Measurements from ENCODE around the gene C1orf122. TPM values are rescaled to one million over a fixed set of nuclear protein-coding genes. Genes with fewer than 3 reads are reported as not detected.
A peak's percentile ranks its signal among the peaks of the same experiment; 100 is the strongest.

The C1orf122 gene
- total and polyA plus RNA-seq, 2 of the 13 experiments (the other 11 are each of a cell fraction or from before 2014, with no cell fraction given), result 18.7 to 40.6 TPM

DNA sequence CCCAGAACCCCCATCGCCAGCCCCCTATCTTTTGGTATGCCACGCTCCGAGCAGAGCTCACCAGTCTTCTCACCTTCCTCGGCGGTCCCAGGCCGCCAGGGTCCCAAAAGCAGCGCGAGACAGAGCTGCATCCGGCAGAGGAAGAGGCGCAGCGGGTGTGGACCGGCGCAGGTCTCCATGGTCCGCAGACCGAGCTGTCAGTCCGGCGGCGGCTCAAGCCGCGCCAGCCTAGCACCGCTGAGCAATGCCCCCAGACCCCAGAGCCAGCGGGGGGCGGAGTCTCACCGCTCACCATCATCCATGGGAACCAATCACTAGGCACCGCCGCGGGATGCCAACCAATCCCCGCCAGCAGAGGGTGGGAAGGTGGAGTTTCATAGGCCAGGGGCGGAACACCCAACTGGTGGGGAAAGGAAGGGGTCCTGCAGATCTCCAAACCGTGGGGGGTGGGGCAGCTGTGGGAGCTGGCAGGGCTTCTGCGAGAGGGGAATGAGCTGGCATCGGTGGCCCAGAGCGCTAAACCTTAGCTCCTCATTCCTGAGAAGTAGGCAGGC lies 42.6 kb upstream of the C1orf122 start, which contains the start of gene EPHA10:
TSS of gene EPHA10 (minus strand) at position 233 of the 554 bp plus-strand sequence. CDS start at position 179, 54 bp downstream.
- ChIA-PET POLR2A (interaction anchor here (1.6 kb wide), 1 partner anchor 75 kb away, joined by 5 read pairs; a partner anchor contains a TSS), CTCF (ENCODE audit: low intra/inter-chr PET ratio, low total read pairs) (no interaction called here)
- TF ChIP-seq ZNF12 (CRISPR knock-in tag; IDR thresholded peaks at IDR 0.05) (no peak), ZC3H13 (CRISPR knock-in tag; IDR thresholded peaks at IDR 0.05) (no peak), HOXA3 (CRISPR knock-in tag; IDR thresholded peaks at IDR 0.05) (no peak), PHF8 (CRISPR knock-in tag; IDR thresholded peaks at IDR 0.05) (no peak)
- Histone ChIP-seq H3K9me3 (ENCODE audit: low read length) (no peaks in the 10 kb centered on the region), H3K27me3 (ENCODE audit: control insufficient read depth in 1 of 2, insufficient read depth in 2 of 2, low read length in 2 of 2) (peaks cover 0 to 45% of the 10 kb centered on the region in 2 experiments; a peak in 4 of 5 replicates), H2AFZ (ENCODE audit: low read length) (no peak within 1 kb of the TSS), H3K9ac (ENCODE audit: insufficient read depth, low read depth, low read length) (no peak within 1 kb of the TSS), H3K4me2 (ENCODE audit: low read depth, low read length) (peak within 1 kb of the TSS; percentile 45), H3K36me3 (replicated peaks in 1 of 2; ENCODE audit: control insufficient read depth in 1 of 2, insufficient read depth in 2 of 2, low read length in 2 of 2) (no peaks in the 10 kb centered on the region), H3K27ac (ENCODE audit: extremely low read length, insufficient read depth, low read length) (no peak within 1 kb of the TSS), H4K20me1 (ENCODE audit: insufficient read depth, low read length) (no peaks in the 10 kb centered on the region), H3K79me2 (ENCODE audit: insufficient read depth, low read length) (no peaks in the 10 kb centered on the region), H3K4me1 (ENCODE audit: insufficient read depth, low read length) (peaks cover 6% of the 10 kb centered on the region; the same call in 1 of the 2 replicates), H3K4me3 (replicated peaks in 1 of 3; ENCODE audit: insufficient read depth in 1 of 3, low read depth in 2 of 3, low read length in 3 of 3) (peak within 1 kb of the TSS in 1 of 3 experiments; percentile 2; a peak in 1 of 6 replicates)
- intact Hi-C loops (cut with micrococcal nuclease; ENCODE audit: unreplicated experiment) (no loop called here), in situ Hi-C loops (cut with HindIII; ENCODE audit: extremely low pct_ligation_motif_present, low pct_unique_long_range_greater_than_20kb) (no loop called here)
- WGBS (ENCODE audit: low lambda C conversion rate), result 45% methylated on average over 17 of the region's 33 CpGs
- FAIRE-seq, result no peak
- no TSS peak for BruUV-seq (replicated peaks)
- DNase-seq (ENCODE audit: low spot score), result no peak
- no peak for ATAC-seq

DNA sequence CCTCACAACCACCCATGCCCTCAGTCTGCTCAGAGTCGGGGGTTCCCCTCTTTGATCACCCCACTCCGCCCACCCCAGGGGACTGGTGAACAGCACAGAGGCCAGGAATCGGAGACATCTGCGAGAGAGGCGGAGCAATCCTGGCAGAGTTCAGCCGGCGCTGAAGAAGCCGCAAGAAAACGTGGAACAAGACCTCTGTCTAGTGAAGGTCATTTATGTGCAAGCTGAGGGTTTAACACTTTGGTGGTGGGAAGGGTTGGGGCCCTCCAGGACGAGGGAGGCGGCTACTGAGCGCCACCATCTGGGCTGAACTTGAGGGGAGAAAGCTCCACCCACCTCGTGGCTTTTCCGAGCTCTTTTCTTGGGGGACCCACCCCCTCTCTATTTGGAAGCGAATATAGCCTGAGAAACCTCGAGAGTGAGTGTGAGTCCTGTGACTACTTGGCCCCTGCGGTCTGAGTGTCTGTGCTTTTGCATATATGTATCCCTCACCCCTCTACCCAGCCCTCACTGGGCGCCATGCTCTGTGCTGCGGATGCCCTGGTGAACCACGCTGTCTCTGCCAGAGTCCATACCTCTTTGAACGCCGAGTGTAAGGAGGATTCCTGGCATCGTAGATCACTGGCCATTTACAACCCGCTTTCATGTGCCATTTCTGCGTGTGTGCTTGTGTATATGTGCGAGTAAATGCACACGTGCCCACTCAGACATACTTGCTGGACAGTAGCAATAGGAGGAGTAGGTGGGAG lies 41.5 kb upstream of the C1orf122 start:
- peaks cover 0 to 42% of the 10 kb centered on the region in 2 experiments; a peak in 4 of 5 replicates for H3K27me3 ChIP-seq (ENCODE audit: control insufficient read depth in 1 of 2, insufficient read depth in 2 of 2, low read length in 2 of 2)
- H4K20me1 ChIP-seq (ENCODE audit: insufficient read depth, low read length), result no peaks in the 10 kb centered on the region
- TF ChIP-seq, protein P1, sequence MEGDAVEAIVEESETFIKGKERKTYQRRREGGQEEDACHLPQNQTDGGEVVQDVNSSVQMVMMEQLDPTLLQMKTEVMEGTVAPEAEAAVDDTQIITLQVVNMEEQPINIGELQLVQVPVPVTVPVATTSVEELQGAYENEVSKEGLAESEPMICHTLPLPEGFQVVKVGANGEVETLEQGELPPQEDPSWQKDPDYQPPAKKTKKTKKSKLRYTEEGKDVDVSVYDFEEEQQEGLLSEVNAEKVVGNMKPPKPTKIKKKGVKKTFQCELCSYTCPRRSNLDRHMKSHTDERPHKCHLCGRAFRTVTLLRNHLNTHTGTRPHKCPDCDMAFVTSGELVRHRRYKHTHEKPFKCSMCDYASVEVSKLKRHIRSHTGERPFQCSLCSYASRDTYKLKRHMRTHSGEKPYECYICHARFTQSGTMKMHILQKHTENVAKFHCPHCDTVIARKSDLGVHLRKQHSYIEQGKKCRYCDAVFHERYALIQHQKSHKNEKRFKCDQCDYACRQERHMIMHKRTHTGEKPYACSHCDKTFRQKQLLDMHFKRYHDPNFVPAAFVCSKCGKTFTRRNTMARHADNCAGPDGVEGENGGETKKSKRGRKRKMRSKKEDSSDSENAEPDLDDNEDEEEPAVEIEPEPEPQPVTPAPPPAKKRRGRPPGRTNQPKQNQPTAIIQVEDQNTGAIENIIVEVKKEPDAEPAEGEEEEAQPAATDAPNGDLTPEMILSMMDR (CRISPR knock-in tag; IDR thresholded peaks at IDR 0.05), result peak; percentile 52
- peak; percentile 64 for TF ChIP-seq ZNF652 (CRISPR knock-in tag; IDR thresholded peaks at IDR 0.05; ENCODE audit: borderline replicate concordance, low read depth)
- no peak for TF ChIP-seq HES4 (CRISPR knock-in tag; IDR thresholded peaks at IDR 0.05; ENCODE audit: borderline replicate concordance)
- peak; percentile 57 for TF ChIP-seq STAG1 (CRISPR knock-in tag; IDR thresholded peaks at IDR 0.05)
- BruUV-seq (replicated peaks), result no TSS peak
- FAIRE-seq (no peak), ATAC-seq (peak; percentile 35), DNase-seq (ENCODE audit: low spot score) (no peak)
- CTCF ChIA-PET (ENCODE audit: low intra/inter-chr PET ratio, low total read pairs), result no interaction called here
- no peak overlapping the region for H3K9ac ChIP-seq (ENCODE audit: insufficient read depth, low read depth, low read length)
- POLR2A ChIA-PET, result interaction anchor here (1.6 kb wide), 1 partner anchor 76 kb away, joined by 5 read pairs; a partner anchor contains a TSS
- in situ Hi-C loops (cut with HindIII; ENCODE audit: extremely low pct_ligation_motif_present, low pct_unique_long_range_greater_than_20kb), result no loop called here
- no peaks in the 10 kb centered on the region for H3K79me2 ChIP-seq (ENCODE audit: insufficient read depth, low read length)
- H3K4me2 ChIP-seq (ENCODE audit: low read depth, low read length), result peak overlapping the region; percentile 45
- no peak overlapping the region for H2AFZ ChIP-seq (ENCODE audit: low read length)
- H3K27ac ChIP-seq (ENCODE audit: extremely low read length, insufficient read depth, low read length), result no peak overlapping the region
- intact Hi-C loops (cut with micrococcal nuclease; ENCODE audit: unreplicated experiment), result no loop called here
- no peaks in the 10 kb centered on the region for H3K36me3 ChIP-seq (replicated peaks in 1 of 2; ENCODE audit: control insufficient read depth in 1 of 2, insufficient read depth in 2 of 2, low read length in 2 of 2)
- 14% methylated on average over 19 of the region's 27 CpGs for WGBS (ENCODE audit: low lambda C conversion rate)
- H3K4me3 ChIP-seq (replicated peaks in 1 of 3; ENCODE audit: insufficient read depth in 1 of 3, low read depth in 2 of 3, low read length in 3 of 3), result peak overlapping the region in 1 of 3 experiments; percentile 2; a peak in 1 of 6 replicates
- no peaks in the 10 kb centered on the region for H3K9me3 ChIP-seq (ENCODE audit: low read length)
- peaks cover 6% of the 10 kb centered on the region; the same call in 1 of the 2 replicates for H3K4me1 ChIP-seq (ENCODE audit: insufficient read depth, low read length)
